ENCODE results near the gene RASD1. TPM values are rescaled to one million over a fixed set of nuclear protein-coding genes. Genes with fewer than 3 reads are reported as not detected.

Gene RASD1
- total RNA-seq, 2 experiments from 2014 or later = 0.31 to 0.48 TPM

GRCh38 chr17:17508019-17508535, 11.9 kb upstream of the RASD1 start:
- H3K9me3 Mint-ChIP-seq = no peaks in the 10 kb centered on the region
- H3K4me1 Mint-ChIP-seq = peaks cover 6% of the 10 kb centered on the region
- no peak overlapping the region for H3K27ac Mint-ChIP-seq
- no peaks in the 10 kb centered on the region for H3K27me3 Mint-ChIP-seq
- no peaks in the 10 kb centered on the region for H3K36me3 Mint-ChIP-seq
- no peak for DNase-seq
- no peak overlapping the region for H3K4me3 Mint-ChIP-seq

- no peaks in the 10 kb centered on the region for H3K27me3 Mint-ChIP-seq
- peaks cover 6% of the 10 kb centered on the region for H3K4me1 Mint-ChIP-seq
- no peaks in the 10 kb centered on the region for H3K9me3 Mint-ChIP-seq
- no peaks in the 10 kb centered on the region for H3K36me3 Mint-ChIP-seq
- DNase-seq = no peak
- no peak overlapping the region for H3K4me3 Mint-ChIP-seq
- H3K27ac Mint-ChIP-seq = no peak overlapping the region
Measured at GRCh38 chr17:17507465-17508011, 11.3 kb upstream of the RASD1 start.

GRCh38 chr17:17506893-17507464, 10.8 kb upstream of the RASD1 start:
- Mint-ChIP-seq H3K4me3 (no peak overlapping the region), H3K36me3 (no peaks in the 10 kb centered on the region), H3K4me1 (peaks cover 6% of the 10 kb centered on the region), H3K27ac (no peak overlapping the region), H3K27me3 (peaks cover 4% of the 10 kb centered on the region), H3K9me3 (no peaks in the 10 kb centered on the region)
- no peak for DNase-seq

GRCh38 chr17:17506181-17506741, 10.1 kb upstream of the RASD1 start:
- Mint-ChIP-seq H3K4me1 (peaks cover 6% of the 10 kb centered on the region), H3K27ac (no peak overlapping the region)
- DNase-seq = no peak

GRCh38 chr17:17505610-17506171, 9.5 kb upstream of the RASD1 start:
- H3K9me3 Mint-ChIP-seq = no peaks in the 10 kb centered on the region
- peaks cover 2% of the 10 kb centered on the region for H3K4me1 Mint-ChIP-seq
- no peaks in the 10 kb centered on the region for H3K36me3 Mint-ChIP-seq
- H3K27ac Mint-ChIP-seq = no peak overlapping the region
- no peak for DNase-seq
- H3K27me3 Mint-ChIP-seq = peaks cover 4% of the 10 kb centered on the region
- no peak overlapping the region for H3K4me3 Mint-ChIP-seq

More at GRCh38 chr17:17506181-17506741, 10.1 kb upstream of the RASD1 start:
- Mint-ChIP-seq H3K27me3 (peaks cover 4% of the 10 kb centered on the region), H3K9me3 (no peaks in the 10 kb centered on the region), H3K36me3 (no peaks in the 10 kb centered on the region), H3K4me3 (no peak overlapping the region)

- Mint-ChIP-seq H3K4me1 (no peaks in the 10 kb centered on the region), H3K4me3 (no peak overlapping the region), H3K9me3 (no peaks in the 10 kb centered on the region), H3K27ac (no peak overlapping the region), H3K27me3 (peaks cover 4% of the 10 kb centered on the region), H3K36me3 (no peaks in the 10 kb centered on the region)
- no peak for DNase-seq
Measured at GRCh38 chr17:17505151-17505550, 9.0 kb upstream of the RASD1 start.

- Mint-ChIP-seq H3K27me3 (peaks cover 4% of the 10 kb centered on the region), H3K4me3 (no peak overlapping the region), H3K36me3 (no peaks in the 10 kb centered on the region), H3K27ac (no peak overlapping the region), H3K4me1 (no peaks in the 10 kb centered on the region), H3K9me3 (no peaks in the 10 kb centered on the region)
- DNase-seq = no peak
Measured at GRCh38 chr17:17504341-17505140, 8.3 kb upstream of the RASD1 start.

GRCh38 chr17:17503566-17504130, 7.5 kb upstream of the RASD1 start:
- Mint-ChIP-seq H3K9me3 (no peaks in the 10 kb centered on the region), H3K36me3 (no peaks in the 10 kb centered on the region)

GRCh38 chr17:17502741-17503565, 6.8 kb upstream of the RASD1 start:
- no peaks in the 10 kb centered on the region for H3K36me3 Mint-ChIP-seq
- H3K4me1 Mint-ChIP-seq = no peaks in the 10 kb centered on the region
- no peak for DNase-seq
- peaks cover 4% of the 10 kb centered on the region for H3K27me3 Mint-ChIP-seq
- no peaks in the 10 kb centered on the region for H3K9me3 Mint-ChIP-seq
- H3K27ac Mint-ChIP-seq = no peak overlapping the region
- no peak overlapping the region for H3K4me3 Mint-ChIP-seq

More at GRCh38 chr17:17503566-17504130, 7.5 kb upstream of the RASD1 start:
- H3K27ac Mint-ChIP-seq = no peak overlapping the region
- no peak overlapping the region for H3K4me3 Mint-ChIP-seq
- no peaks in the 10 kb centered on the region for H3K4me1 Mint-ChIP-seq
- H3K27me3 Mint-ChIP-seq = peaks cover 4% of the 10 kb centered on the region
- no peak for DNase-seq

GRCh38 chr17:17500999-17501605, 4.9 kb upstream of the RASD1 start:
- no peaks in the 10 kb centered on the region for H3K36me3 Mint-ChIP-seq
- H3K27ac Mint-ChIP-seq = no peak overlapping the region
- DNase-seq = no peak
- H3K9me3 Mint-ChIP-seq = no peaks in the 10 kb centered on the region
- H3K27me3 Mint-ChIP-seq = peaks cover 4% of the 10 kb centered on the region
- H3K4me3 Mint-ChIP-seq = no peak overlapping the region
- H3K4me1 Mint-ChIP-seq = peaks cover 3% of the 10 kb centered on the region

GRCh38 chr17:17499402-17500145, 3.4 kb upstream of the RASD1 start:
- DNase-seq = no peak
- no peaks in the 10 kb centered on the region for H3K36me3 Mint-ChIP-seq
- no peaks in the 10 kb centered on the region for H3K9me3 Mint-ChIP-seq
- peaks cover 18% of the 10 kb centered on the region for H3K27me3 Mint-ChIP-seq
- peaks cover 8% of the 10 kb centered on the region for H3K4me1 Mint-ChIP-seq
- H3K4me3 Mint-ChIP-seq = no peak overlapping the region
- no peak overlapping the region for H3K27ac Mint-ChIP-seq

GRCh38 chr17:17498606-17499301, 2.6 kb upstream of the RASD1 start:
- H3K27me3 Mint-ChIP-seq = peaks cover 19% of the 10 kb centered on the region
- no peaks in the 10 kb centered on the region for H3K36me3 Mint-ChIP-seq
- DNase-seq = no peak
- no peak overlapping the region for H3K27ac Mint-ChIP-seq
- no peak overlapping the region for H3K4me3 Mint-ChIP-seq
- H3K4me1 Mint-ChIP-seq = peaks cover 9% of the 10 kb centered on the region
- H3K9me3 Mint-ChIP-seq = no peaks in the 10 kb centered on the region
